Endothelial cell (in vitro differentiated cells): ENCODE results near the gene CHD2. TPM values are rescaled to one million over a fixed set of nuclear protein-coding genes. Genes with fewer than 3 reads are reported as not detected.

Experiments
- DNase-seq: peaks from one replicate; pipeline ENCODE4 v3.0.0; 2021; ENCODE audit warnings: low spot score
- H3K27ac Mint-ChIP-seq: one replicate; pipeline ENCODE4 v1.8.0; 2021; ENCODE audit warnings: mixed read lengths, inconsistent platforms; ENCODE audit not compliant: unreplicated experiment
- H3K27me3 Mint-ChIP-seq: one replicate; pipeline ENCODE4 v1.8.0; 2021; ENCODE audit warnings: mild to moderate bottlenecking, moderate library complexity, mixed read lengths, inconsistent platforms; ENCODE audit not compliant: unreplicated experiment
- H3K36me3 Mint-ChIP-seq: one replicate; pipeline ENCODE4 v1.8.0; 2021; ENCODE audit warnings: mild to moderate bottlenecking, low read depth, mixed read lengths, inconsistent platforms; ENCODE audit not compliant: unreplicated experiment
- H3K4me1 Mint-ChIP-seq: one replicate; pipeline ENCODE4 v1.8.0; 2021; ENCODE audit warnings: mild to moderate bottlenecking, mixed read lengths, inconsistent platforms; ENCODE audit not compliant: unreplicated experiment
- H3K4me3 Mint-ChIP-seq: one replicate; pipeline ENCODE4 v1.8.0; 2021; ENCODE audit warnings: mild to moderate bottlenecking, mixed read lengths, inconsistent platforms; ENCODE audit not compliant: unreplicated experiment
- H3K9me3 Mint-ChIP-seq: one replicate; pipeline ENCODE4 v1.8.0; 2021; ENCODE audit warnings: mixed read lengths, inconsistent platforms; ENCODE audit not compliant: unreplicated experiment
- CTCF ChIP-seq: fragments of 200-600 bp; sonication (generic); IDR thresholded peaks from one replicate; pipeline ENCODE4 v1.5.0; 2021; ENCODE audit warnings: antibody characterized with exemption; ENCODE audit not compliant: unreplicated experiment
- total RNA-seq: library from RNA; stranded (reverse); fragmentation: NEBNext Ultra II Directional; extraction: Animal tissue kit (Norgen Biotek cat#: 25700); gene quantifications from one replicate; pipeline ENCODE4 v1.2.1, GENCODE V29; 2021; ENCODE audit not compliant: unreplicated experiment

The CHD2 gene
- total RNA-seq, 1 donor from 2014 or later, result 96.3 TPM

DNA sequence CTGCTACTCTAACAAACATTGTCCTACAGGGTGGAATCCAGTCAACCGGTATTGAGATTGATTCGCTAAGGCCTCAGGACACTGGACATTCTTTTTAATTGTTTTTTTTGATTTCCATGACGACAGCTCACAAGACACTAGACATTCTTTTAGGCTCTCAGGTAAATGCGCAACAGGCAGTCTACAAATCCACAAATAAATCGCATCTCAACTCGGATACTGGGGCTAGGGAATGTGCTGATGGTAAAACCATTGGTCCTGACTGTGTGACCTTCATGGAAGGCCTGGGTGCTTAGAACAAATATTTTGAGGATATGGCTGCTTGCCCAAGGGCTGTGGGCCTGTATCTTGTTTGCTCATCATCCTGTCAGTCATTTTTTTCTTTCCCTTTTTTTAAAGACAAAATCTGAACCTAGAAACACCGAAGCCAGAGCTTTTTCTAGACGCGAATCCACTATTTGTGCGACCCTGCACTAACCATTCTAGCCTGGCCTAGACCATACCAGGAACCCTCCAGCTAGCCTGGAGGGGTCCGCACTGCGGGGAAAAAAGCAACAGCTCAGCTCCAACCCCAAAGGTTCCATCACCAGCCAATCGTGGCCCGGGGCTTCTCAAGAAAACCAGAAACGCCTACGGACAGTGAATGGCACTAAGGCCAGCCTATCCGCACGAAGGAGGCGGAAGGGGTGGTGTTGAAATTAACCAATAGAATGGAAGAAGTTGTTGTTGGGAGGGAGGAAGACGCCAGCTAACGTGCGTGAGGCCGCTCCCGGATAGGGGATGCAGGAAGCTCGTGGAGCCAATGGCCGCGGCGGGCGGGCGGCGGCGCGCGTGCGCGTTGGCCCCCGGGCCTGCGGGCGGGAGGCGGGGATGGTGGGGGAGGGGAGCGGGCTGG, 18.1 kb upstream of the CHD2 start:
- peaks cover 15% of the 10 kb centered on the region for H3K27me3 Mint-ChIP-seq
- no peak for TF ChIP-seq CTCF
- peak overlapping the region; percentile 97 for H3K4me3 Mint-ChIP-seq
- H3K4me1 Mint-ChIP-seq, result peaks cover 38% of the 10 kb centered on the region
- no peaks in the 10 kb centered on the region for H3K9me3 Mint-ChIP-seq
- H3K36me3 Mint-ChIP-seq, result peaks cover 32% of the 10 kb centered on the region
- peak overlapping the region; percentile 99 for H3K27ac Mint-ChIP-seq
- peak; percentile 99 for DNase-seq

DNA sequence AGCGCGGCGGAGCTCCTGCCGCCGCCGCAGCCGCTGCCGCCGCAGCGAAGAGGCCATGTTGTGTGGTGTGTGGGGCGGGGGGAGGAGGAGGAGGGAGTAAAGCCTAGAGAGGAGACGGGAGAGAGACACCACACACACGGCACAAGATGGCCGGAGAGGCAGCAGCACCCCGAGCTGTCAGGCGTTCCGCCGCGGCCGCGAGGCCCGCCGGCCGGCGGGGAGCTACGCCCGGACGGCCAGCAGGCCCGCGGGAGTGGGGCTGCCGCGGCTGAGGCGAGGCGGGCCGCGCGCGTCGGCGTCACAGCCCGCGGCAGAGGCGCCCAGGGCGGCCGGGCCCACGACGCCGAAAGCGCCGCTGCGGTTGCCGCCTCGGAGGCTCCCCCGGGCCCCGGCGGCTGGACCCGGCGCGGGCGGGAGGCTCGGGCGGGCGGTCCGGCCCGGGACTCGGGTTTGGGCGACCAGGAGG, 17.4 kb upstream of the CHD2 start:
- peaks cover 15% of the 10 kb centered on the region for H3K27me3 Mint-ChIP-seq
- TF ChIP-seq CTCF, result no peak
- H3K9me3 Mint-ChIP-seq, result no peaks in the 10 kb centered on the region
- peak overlapping the region; percentile 97 for H3K4me3 Mint-ChIP-seq
- H3K36me3 Mint-ChIP-seq, result peaks cover 36% of the 10 kb centered on the region
- no peak for DNase-seq
- H3K4me1 Mint-ChIP-seq, result peaks cover 41% of the 10 kb centered on the region
- H3K27ac Mint-ChIP-seq, result peak overlapping the region; percentile 99

DNA sequence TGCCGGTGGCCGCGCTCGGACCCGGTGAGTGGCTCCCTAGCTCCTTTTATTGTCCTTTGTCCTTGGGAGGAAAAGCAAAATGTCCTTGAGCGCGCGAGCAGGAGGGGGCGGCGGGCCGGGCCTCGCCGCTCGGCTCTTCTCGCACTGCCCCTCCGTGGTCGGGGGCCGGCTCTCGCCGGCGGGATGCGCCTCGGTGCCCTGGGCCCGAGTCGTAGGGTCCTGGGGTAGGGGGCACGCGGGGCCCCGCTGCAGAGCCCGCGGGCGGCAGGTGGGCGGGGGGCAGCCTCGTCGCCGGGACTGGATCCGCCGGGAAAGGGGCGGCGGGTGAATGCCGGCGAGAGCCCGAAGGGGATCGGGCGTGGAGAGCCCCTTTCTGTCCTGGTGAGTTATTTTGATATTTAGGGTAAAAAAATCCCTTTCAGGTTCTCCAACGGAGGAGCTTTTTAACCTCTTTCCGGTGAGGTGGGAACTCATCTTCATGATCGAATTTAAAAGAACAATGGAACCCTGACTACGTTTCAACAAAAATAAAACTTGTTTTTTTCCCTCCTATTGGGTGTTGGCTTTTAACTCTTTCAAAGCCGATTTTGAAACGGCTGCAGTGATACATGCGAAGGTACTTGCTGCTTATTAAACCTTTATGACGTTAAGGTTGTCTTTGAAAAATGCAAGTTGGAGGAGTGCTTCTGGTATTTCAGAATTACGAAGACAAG, 16.8 kb upstream of the CHD2 start:
- Mint-ChIP-seq H3K4me1 (peaks cover 41% of the 10 kb centered on the region), H3K9me3 (no peaks in the 10 kb centered on the region), H3K27me3 (peaks cover 15% of the 10 kb centered on the region), H3K27ac (peak overlapping the region; percentile 98), H3K36me3 (peaks cover 40% of the 10 kb centered on the region), H3K4me3 (peak overlapping the region; percentile 98)
- TF ChIP-seq CTCF, result no peak
- peak; percentile 28 for DNase-seq

GRCh38 chr15:92883876-92884435, 16.2 kb upstream of the CHD2 start:
- H3K4me1 Mint-ChIP-seq, result peaks cover 41% of the 10 kb centered on the region
- H3K36me3 Mint-ChIP-seq, result peaks cover 40% of the 10 kb centered on the region
- DNase-seq, result no peak
- peak overlapping the region; percentile 98 for H3K27ac Mint-ChIP-seq
- TF ChIP-seq CTCF, result no peak
- H3K9me3 Mint-ChIP-seq, result no peaks in the 10 kb centered on the region
- H3K27me3 Mint-ChIP-seq, result peaks cover 15% of the 10 kb centered on the region
- peak overlapping the region; percentile 98 for H3K4me3 Mint-ChIP-seq
